Stomach (tissue), 4 donors: ENCODE measurements around the gene DMRTB1.

Experiments used
- CTCF ChIP-seq, 7 experiments: fragments of 450-650 bp in 4 of 7; fragments of 200-600 bp in 3 of 7; sonication (generic) in 3 of 7; IDR thresholded peaks; one replicate each; pipeline ENCODE4 v1.5.1; 2016 to 2019; ENCODE audit warnings: antibody characterized with exemption in 7 of 7, control low read depth in 2 of 7, mild to moderate bottlenecking in 1 of 7
- EP300 ChIP-seq: sonication (generic); formaldehyde crosslinking; IDR thresholded peaks from one replicate; pipeline ENCODE4 v1.6.1; 2017; ENCODE audit warnings: antibody characterized with exemption
- POLR2A ChIP-seq, 4 donors: fragments of 450-650 bp; IDR thresholded peaks; one replicate each; pipeline ENCODE4 v1.6.1; 2016; ENCODE audit warnings: antibody characterized with exemption in 4 of 4, control low read depth in 2 of 4, mild to moderate bottlenecking in 1 of 4, moderate library complexity in 1 of 4

DNA sequence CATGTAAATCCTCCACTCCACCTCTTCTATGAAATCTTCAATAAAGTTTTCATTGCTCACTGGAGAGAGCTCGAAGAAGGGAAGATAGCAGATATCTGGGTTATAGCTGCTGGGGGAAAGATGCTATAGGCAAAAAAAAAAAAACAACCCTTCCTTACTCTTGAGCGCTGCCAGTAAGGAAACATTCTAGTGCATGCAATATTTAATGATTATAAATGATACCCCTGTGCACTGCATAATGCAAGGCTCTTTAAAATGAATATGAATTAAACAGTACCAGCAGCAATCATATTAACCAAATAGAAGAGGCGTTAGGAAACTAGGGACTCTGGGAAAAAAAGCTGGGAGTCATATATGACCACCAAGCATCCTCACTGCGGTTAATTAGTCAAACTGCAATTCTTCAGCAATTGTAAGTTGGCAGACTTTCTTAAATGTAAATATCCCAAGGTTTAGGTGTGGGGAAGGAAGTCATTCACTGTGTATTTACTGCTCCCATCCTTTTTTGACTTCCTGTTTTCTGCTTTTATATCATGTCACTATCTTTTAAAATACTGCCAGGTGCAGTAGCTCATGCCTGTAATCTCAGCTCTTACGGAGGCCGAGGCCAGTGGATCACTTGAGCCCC is 3.7 kb upstream of the DMRTB1 start:
- TF ChIP-seq CTCF (IDR thresholded peaks at IDR 0.05) (no peak), EP300 (no peak), POLR2A (IDR thresholded peaks at IDR 0.05) (no peak)
